GM18909 (cell line): ENCODE results near the gene RALGDS.

Experiments used
- ATAC-seq: cut with Tn5 transposase; IDR thresholded peaks from one replicate; pipeline ENCODE4 v1.9.1; 2021; ENCODE audit warnings: mild to moderate bottlenecking; ENCODE audit not compliant: unreplicated experiment, poor library complexity

The RALGDS gene

DNA sequence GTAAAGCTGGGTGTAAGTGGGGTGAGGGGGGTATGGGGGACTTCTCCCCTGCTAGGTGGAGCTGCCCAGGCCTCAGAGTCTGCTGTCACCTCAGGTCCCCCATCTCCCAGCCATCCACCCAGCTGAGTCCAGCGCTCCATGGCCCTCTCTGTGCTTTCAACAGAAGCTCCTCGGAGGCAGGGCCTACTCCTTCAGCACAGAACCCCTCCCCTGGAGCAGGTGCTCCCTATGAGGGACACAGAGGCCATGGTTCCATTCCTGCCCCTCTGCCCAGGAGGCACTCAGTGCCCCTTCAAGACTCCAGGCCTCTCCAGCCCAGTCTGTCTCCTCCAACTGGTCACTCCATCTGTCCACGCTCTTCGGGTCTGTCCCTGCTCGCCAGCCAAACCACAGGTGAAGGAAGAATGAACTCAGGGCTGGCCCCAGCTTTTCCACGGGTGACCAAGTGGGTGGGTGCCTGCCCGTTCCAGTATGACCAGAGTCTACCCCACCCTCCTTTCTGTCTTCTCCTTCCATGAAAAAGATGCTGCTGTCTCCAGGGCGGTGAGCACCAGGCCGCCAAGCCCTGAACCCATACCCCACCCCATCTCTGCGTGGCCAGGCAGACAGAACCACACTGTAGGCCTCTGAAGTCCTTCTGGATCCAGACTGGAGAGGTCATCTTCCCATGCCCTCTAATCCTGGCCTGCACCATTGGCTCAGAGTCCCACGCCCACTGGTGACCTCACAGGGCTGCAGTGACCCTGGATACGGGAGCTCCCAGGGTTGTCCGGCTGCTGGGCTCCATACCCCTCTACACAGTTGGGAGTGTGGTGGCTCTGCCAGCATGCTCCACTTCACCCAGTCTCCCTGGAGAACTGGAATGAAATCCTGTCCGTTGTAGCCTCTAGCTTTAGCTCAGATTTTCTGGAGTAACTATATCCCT, 30.8 kb upstream of the RALGDS start:
- ATAC-seq: no peak

DNA sequence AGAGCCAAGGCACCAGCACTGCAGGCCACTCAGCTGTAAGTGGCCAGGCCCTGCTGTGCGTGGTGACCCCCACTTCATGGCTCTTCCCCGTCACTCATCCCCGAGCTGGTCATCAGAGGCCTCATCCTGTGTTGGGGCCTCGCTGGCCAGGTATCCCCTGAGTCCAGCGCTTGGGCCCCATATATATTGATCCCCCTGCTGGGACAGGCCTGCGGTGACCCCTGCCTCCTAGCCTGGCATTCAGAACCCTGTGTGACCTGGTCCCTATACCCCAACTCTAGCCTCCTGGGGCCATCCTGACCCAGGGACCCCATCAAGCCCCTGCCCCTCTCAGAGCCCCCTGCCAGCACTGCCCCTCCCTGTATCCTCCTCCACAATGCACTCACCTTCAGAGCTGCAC, 30.0 kb upstream of the RALGDS start:
- no peak for ATAC-seq

DNA sequence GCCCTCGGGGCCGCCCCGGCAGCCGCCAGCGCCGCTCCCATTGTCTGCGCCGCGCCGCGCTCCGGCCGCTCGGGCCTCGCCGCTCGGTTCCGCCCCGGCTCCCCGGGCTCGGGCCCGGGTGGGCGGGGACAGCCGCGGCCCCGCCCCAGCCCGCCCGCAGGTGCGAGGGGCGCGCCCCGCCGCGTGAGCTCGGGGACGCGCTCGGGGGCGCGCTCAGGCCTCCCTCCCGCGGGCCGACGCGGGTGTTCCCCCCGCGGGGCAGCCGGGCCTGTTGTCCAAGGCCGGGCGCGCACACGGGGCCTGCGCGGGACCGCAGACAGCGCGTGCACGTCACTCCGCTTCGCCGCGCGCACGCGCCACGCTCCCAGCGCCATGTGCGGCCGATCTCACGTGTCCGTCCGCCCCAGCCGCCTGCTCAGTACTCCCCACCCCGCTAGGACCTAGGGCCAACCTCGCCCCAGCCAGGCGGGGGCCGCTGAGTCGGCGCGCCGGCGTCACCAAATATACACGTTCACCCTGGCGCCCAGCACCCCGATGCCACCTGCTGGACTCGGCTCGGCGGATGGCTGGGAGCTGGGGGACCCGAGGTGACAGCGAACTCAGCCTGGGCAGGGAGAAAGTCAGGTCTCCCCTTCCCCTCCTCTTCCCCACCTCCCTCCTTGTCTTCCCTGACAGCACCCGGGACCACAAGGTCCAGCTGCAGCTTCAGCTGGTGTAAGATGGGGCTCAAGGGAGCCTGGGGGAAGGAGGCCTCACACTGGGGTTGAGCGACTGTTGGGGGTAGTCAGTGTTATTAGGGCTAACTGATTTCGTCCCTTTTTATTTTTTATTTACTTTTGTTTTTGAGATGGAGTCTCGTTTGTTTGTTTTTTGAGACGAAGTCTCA, 28.3 kb upstream of the RALGDS start:
- ATAC-seq: peak; percentile 71

DNA sequence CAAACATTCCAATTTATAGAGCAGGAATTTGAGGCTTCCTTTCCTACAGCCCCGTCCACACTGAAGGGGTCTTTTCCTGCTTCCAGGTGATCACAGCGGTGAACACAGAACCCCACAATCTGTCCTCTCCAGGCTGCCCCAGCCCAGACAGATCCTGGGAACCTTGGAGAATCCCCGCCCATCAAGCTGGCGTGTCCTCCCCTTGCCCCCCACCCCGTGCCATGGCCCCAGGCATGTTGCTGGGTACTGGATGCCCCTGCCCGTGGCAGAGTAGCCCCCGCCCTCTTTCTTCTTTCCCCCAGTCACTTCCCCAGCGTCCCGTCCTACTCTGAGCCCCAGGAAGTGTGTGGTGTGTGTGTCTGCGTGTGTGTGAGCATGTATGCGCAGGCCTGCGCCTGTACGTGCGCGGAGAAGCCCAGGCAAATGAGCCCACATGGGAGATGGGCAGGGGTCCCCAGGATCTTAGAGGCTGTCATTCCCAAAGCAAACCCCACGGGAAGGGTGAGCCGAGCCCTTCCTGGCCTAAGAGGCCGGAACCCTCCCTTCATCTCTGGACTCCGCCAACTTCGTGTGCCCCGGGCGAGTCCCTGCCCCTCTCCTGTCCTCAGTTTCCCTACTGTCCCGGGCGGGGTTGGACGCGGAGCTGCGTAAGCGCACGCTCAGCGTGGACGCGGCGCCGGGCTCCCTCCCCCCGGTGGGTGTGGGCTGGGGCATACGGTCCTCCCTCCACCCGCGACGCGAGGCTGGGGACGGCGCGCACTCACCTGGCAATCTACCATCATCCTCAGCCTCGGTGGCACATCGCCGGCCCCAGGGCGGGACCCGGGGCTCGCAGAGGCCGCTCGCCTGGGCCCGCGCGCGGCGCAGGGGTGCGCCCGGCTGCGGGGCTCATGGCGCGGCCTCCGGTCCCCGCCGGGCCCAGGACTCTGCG, 27.4 kb upstream of the RALGDS start:
- ATAC-seq: peak; percentile 16

DNA sequence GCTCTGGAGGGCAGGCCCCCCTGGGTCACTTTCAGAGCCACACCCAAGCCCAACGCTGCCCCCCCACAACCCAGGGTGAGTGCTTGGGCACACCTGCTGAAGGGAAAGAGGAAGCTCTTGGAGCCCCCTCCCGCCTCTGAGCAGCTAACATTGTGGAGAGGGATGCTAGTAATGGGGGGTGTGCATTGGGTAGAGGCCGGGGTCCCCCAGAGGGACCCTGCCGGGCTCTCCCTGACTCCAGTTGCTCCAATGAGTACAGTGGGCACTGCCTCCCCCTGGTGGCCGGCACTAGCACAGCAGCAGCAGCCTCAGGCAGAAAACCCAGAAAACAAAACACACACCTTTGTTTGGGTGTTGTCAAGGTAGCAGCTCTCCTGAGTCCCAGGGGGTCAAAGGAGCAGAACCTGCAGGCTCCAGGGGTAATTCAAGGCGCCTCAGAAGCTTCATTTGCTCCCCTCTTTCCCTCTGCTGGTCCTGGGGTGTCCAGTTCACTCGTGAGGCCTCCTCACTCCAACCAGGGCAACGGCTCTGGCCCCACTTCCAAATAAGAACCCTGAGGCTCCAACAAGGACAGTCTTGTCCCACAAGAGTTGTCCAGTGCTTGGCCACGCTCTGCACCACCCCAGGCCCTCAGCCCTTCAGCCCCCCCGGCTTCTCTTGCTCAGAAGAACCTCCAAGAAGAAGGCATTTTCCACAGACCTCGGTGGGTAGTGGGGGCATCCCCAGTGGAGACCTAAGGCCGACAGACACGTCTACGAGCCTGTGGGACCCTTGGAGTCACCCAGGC, 26.6 kb upstream of the RALGDS start:
- ATAC-seq: no peak

DNA sequence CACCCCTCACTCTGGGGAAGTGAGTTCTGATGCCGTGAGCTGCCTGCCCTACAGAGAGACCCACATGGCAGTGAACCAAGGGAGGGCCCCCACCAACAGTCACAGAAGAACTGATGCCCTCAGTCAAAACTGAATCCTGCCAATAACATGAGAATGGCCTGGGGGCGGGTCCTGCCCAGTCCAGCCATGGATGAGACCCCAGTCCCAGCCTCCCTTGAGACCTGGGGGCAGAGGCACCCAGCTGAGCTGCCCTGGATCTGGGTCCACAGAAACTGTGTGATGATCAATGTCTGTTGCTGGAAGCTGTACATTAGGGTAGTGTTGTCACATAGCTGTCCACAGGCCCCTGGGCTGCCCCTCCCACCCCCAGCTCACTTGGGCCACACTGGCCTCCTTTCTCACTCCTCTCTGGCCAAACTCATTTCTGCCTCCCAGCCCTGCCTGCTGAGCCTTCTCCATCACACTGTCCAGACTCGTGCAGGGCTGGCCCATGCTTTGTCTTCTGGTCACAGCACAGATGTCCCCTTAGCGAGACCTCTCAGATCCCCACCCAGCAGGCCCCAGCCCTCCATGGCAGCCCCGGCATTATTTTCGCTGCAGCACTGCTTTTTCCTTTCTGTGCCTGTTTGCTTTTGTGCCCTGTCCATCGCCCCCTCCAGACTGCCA, 25.8 kb upstream of the RALGDS start:
- ATAC-seq: no peak

DNA sequence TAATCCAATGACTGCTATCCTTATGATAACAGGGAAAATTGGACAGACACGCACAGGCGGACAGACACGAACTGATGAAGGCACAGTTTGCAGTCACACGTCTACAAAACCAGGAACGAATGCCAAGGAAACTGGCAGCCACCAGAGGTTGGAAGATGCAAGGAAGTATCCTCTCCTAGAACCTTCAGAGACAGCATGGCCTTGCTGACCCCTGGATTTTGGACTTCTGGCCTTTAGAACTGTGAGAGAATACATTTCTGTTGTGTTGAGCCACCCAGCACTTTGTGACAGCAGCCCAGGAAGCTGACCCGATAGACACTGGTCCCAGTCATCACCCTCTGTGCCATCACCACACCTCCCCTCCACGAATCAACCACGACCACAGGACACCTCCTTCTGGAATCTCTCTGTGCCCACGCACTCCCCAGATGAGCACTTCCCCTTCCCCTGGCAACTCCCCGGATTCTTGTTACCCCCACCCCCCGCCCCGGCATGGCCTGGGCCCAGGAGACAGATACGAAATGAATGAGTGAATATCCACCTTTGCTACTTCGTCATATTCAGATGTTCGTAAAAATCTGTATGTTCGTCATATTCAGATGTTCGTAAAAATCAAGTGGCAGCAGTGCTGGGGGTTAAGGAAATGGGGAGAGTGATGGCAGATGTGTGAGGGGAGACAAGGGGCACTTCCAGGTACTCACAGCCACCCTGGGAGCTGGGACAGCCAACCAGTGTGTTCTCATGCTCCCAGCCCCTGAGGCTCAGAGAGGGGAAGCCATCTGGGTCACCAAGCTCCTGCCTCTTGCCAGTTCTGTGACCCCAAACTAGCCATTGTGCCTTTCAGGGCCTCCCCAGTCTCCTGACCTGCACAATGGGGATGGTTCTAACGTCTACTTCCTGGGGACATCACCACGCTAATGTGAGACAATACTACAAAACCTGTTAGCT, 24.1 kb upstream of the RALGDS start:
- no peak for ATAC-seq

DNA sequence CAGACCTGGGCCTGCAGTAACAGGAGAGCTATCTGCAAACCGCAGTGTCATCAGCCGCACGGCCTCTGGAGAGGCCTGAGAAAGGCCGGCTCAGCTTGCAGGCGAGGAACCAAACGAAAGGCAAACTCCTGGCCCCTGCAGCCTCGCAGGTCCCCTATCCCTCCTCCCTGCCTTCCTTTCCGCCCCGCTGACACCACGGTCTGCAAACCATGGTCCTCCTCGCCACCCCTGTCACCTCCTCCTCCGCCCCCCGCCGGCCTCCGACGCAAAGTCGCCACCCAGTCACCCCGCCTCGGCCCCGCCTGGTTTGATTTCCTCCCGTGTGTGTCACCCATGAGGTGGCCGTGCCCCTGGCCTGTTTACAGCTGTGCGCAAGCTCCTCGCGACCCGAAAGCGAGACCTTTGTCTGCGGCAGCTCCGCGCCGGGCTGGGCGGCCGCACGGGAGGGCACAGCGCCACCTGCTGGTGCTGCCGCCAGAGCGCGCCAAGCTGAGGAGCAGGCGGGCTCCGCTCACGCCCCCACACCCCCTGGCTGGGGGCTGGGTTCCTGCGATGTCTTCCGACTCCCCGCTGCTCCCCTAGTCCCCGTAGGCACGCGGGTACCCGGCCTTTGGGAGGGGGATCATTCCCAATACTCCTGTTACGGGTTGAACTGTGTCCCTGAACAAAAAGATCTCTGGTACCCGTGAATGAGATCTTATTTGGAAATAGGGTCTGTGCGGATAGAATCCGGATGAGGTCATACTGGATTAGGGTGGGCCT, 23.3 kb upstream of the RALGDS start:
- ATAC-seq: peak; percentile 49

DNA sequence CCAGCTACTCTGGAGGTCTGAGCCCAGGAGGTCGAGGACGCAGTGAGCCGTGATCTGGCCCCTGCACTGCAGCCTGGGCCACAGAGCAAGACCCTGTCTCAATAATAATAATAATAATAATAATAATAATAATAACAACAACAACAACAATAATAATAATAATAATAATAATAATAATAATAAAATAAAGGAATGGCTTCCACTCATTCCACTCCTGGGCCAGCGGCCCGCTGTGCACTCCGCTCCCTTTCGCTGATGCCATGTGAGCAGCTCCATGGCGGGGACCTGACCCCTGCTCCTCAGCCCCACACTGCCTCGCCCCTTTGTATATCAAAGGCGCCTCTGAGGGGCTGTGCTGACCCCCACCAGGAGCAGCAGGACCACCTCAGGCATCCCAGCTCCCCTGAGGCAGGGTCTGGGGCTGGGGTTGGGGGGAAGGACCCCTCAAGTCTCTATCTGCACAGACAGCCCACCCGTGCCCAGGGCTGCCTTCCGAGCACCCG, 22.6 kb upstream of the RALGDS start:
- no peak for ATAC-seq

DNA sequence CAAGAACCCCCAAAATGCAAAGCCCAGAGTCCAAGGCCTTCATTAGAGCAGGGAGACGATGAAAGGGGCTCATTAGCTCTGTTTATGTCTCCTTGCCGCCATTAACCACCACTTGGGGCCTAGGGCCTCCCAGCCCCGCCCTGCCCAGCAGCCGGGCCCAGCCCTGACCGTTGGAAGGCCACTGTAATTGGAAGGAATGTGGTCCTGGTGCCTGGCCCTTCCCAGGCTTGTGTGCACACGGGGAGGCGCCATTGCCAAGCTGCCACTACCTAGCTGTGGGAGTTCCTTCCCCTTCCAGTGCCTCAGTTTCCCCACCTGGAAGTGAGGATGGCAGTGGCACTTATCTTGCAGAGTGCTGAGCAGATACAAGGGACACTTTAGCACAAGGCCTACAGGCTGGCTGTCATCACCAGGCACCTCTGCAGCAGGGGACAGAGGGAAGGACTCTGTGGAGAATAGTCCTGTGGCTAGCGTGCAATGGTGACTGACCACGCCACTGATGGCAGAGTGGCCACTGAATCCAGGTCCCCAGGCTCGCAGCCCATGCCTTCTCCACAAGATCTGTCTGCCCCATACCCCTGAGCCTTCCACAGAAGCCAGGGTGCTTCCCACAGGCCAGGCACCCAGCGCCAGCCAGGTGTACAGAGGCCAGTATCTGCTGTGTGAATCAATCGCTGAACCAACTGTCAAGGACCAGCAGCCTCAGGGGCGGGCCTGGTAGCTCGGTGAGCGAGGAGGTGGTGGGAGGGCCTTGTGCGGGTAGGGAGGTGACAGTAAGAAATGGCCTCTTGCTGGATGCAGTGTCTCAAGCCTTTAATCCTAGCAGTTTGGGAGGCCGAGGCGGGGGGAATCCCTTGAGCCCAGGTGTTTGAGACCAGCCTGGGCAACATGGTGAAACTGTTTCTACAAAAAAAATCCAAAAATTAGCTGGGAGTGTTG, 21.9 kb upstream of the RALGDS start:
- ATAC-seq: no peak

DNA sequence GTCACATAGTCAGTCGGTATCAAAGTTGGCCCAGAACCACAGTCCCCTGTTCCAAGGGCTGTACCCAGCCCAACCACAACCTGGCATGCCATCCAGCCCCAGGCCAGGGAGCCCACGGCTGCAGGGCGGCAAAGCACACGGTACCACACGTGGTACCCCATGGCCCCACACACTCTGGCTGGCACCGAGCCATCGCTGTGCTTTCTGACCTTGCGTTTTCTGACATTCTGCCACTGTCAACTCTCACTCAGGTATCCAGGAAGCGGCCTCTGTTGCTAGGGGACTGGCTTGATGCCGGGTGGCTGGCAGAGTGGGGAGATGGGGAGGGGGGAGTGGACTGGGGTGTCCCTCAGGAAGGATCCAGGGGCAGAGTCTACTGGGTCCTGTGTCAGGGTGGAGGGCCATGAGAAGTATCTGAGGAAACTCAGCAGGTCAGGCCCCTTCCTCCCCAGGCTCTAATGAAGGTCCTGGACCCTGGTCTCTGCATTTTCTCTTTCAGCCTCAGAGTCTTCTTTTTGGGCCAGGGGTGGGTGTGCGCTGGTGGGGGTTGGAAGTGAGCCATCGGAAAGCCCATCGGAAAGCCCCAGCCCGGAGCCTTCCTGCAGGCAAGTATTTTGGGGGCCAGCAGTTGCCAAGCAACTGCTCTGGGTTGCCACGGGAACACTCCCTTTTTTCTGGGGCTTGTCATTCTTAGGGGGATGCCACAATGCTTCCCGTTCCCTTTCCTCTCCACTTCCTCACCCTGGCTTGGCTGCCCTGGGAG, 21.0 kb upstream of the RALGDS start:
- ATAC-seq: no peak

DNA sequence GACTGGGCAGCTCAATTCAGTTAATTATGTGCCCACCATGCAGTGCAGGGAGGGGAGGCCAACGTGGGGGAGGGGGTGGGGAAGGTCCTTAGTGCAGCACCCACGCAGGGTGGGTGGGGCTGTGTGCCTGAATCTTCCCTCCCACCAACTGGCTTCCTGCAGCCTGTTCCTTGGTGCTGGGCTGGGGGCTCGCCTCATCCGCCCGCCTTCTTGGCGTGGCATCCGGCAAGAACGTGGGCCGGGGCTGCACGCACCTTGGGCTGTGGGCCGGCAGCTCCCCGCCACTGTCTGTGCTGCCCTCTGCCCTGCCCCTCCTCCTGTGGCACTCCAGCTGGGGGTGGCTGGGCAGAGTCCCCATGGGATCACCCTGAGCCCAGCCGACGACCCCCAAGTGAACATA, 19.6 kb upstream of the RALGDS start:
- ATAC-seq: no peak

DNA sequence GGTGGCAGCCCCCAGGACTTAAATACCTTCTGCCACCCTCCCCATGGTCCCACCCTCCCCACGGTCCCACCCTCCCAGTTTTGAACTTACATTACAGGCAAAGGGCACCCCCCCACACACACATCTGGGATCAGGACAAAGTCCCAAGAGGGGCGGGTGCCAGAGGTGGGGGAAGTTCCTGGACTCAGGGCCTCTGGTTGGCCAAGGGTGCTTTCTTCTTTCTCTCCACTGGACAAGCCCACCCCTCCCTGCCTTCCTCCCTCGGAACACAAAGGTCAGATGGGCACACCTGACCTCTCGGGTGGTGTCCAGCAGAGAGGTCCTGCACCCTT, 19.1 kb upstream of the RALGDS start:
- no peak for ATAC-seq

DNA sequence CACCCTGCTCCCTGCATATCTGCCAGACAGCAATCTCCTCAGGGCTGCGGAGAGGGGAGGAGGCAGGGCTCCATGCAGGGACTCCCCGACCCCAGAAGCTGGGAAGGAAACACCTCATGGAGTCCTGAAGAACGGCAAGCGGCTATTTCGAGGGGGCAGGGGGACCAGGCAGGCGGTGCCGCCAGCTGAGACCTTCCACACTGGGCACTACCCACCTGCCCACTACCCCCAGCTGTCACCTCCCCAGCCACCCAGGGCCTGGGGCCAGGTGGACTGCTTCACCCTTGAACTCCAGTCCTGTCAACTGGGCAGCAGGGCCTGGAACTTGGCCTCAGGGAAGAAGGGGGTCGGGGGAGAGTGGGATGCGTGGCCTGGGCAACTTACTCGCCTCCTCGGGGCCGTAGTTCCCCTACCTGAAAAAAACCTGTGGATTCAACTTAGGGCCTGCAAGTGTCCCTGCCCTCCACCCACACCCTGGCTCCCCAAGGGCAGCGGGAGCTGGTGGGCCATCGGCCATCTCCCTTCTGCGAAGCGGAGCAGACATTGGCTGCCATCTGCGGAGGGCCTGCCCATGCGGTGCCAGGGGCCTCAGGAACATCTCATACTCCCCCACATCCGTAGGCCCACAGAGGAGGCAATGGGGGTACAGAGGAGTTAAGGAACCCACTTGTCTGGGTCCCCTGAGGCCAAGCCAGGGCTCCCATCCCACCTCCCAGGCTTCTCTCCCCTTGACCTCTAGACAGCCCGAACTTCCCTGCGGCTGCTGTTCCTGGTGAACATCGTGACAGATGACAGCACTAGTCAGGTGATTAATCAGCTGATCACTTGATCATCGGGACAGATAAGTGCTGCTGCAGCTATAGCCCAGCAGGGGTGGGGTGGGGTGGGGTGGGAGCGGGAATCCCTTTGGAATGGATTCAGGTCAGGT, 18.5 kb upstream of the RALGDS start:
- no peak for ATAC-seq
